Measurements from ENCODE around the gene HADHA. TPM values are rescaled to one million over a fixed set of nuclear protein-coding genes. Genes with fewer than 3 reads are reported as not detected.
A peak's percentile ranks its signal among the peaks of the same experiment; 100 is the strongest.
"Not testable (repeated sequence)": the region's sequence is repeated elsewhere in the genome, so short reads cannot be mapped to it uniquely, and the experiment has no call there.

HADHA gene
- total and polyA plus RNA-seq, 5 experiments from 2014 or later, result 98.9 to 147 (median 107) TPM

DNA sequence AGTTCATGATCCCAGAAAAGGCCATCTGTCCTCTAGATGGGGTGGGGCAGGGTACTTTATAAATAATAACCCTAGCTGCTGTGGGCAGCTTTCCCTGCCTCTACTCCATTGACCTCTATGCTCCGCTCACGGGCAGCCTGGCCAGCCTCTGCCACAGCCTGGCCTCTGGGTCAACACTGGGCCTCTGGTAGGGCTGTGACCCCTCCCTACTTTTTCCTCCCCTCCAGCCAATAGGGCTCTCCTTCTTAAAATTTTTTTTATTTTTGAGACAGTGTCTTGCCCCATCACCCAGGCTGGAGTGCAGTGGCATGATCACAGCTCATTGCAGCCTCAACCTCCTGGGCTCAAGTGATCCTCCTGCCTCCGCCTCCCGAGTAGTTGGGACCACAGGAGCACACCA, 75.6 kb downstream of the HADHA start:
- Mint-ChIP-seq H3K27ac (no peak overlapping the region), H3K4me1 (peaks cover 6 to 11% (median 9%) of the 10 kb centered on the region in 4 donors), H3K27me3 (peaks cover 9 to 26% (median 19%) of the 10 kb centered on the region in 5 donors), H3K9me3 (peaks cover 0 to 2% (median 0%) of the 10 kb centered on the region in 9 donors), H3K4me3 (no peak overlapping the region), H3K36me3 (peaks cover 0 to 6% (median 0%) of the 10 kb centered on the region in 3 donors)
- DNase-seq, result no peak
- POLR2A ChIA-PET, result no interaction called here
- no peak for ATAC-seq

DNA sequence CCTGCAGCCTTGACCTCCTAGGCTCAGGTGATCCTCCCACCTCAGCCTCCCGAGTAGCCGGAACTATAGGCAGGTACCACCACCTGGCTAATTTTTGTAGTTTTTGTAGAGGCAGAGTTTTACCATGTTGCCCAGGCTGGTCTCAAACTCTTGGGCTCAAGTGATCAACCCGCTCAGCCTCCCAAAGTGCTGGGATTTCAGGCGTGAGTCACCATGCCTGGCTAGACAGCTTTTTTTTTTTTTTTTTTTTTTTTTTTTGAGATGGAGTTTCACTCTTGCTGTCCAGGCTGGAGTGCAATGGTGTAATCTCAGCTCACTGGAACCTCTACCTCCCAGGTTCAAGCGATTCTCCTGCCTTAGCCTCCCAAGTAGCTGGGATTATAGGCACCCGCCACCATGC, 77.9 kb downstream of the HADHA start:
- peak overlapping the region in 1 of 10 donors; percentile 7 for H3K27ac Mint-ChIP-seq
- H3K4me3 Mint-ChIP-seq, H3K36me3 Mint-ChIP-seq, POLR2A ChIA-PET, H3K4me1 Mint-ChIP-seq, DNase-seq, ATAC-seq, H3K9me3 Mint-ChIP-seq: not testable (repeated sequence)
- peaks cover 1 to 12% (median 9%) of the 10 kb centered on the region in 5 donors for H3K27me3 Mint-ChIP-seq

DNA sequence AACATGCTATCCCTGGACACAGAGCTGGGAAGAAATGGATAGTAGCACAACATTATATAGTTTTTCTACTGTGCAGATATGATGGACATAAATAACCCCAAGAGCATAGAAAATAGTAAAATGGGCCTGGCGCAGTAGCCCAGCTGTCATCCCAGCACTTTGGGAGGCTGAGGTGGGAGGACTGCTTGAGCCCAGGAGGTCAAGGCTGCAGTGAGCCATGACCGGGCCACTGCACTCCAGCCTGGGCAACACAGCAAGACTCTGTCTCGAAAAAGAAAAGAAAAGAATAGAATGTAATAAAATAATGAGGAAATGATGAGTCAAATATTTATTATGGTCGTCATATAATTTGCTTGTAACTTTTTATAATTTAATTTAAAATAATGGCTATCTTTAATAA, 79.0 kb downstream of the HADHA start:
- Mint-ChIP-seq H3K9me3 (no peaks in the 10 kb centered on the region), H3K36me3 (no peaks in the 10 kb centered on the region), H3K4me3 (no peak overlapping the region), H3K4me1 (no peaks in the 10 kb centered on the region), H3K27ac (no peak overlapping the region), H3K27me3 (peaks cover 0 to 8% (median 4%) of the 10 kb centered on the region in 5 donors)
- POLR2A ChIA-PET, result no interaction called here
- DNase-seq (no peak), ATAC-seq (no peak)

DNA sequence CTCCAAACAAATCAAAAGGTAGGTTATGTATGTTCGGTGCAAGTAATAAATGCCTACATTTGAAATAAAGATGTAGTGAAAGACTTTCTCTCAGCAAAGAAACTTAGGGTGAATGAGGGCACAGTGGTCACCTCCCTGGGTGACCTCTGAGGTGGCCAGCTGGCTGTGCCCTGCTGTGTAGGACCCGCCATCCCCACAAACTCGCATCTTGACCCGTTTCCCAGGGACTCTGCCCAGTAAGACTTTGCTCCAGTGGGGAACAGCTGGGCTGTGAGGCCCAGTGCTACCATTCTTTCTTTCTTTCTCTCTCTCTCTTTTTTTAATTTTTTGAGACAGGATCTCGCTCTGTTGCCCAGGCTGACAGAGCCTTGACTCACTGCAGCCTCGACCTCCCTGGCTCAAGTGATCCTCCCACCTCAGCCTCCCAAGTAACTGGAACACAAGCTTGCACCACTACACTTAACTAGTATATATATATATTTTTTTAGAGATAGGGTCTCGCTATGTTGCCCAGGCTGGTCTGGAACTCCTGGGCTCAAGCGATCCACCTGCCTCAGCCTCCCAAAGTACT, 79.7 kb downstream of the HADHA start:
- Mint-ChIP-seq H3K4me3 (no peak overlapping the region), H3K9me3 (no peaks in the 10 kb centered on the region), H3K36me3 (no peaks in the 10 kb centered on the region), H3K4me1 (peaks cover 0 to 1% (median 0%) of the 10 kb centered on the region in 4 donors), H3K27ac (no peak overlapping the region), H3K27me3 (peaks cover 0 to 5% (median 4%) of the 10 kb centered on the region in 5 donors)
- ATAC-seq (no peak), DNase-seq (no peak)
- POLR2A ChIA-PET, result no interaction called here

DNA sequence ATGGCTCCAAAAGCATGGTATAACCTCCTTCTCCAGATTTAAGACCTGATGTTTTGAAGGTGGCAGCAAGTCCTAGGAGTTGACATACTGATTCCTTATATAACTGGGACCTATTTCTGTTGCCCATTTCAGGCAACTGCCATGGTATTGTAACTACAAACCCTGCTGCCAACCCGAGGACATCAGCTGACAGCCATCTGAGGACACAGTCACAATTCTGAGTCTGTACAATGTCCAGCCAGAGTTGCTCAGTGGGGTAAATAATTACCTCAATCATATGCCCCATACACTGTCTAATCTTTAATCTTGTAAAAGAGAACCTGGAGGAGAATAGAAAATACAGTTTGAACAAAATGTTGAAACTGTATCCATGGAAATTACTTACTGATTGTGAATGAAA, 80.2 kb downstream of the HADHA start:
- Mint-ChIP-seq H3K4me3 (no peak overlapping the region), H3K27me3 (peaks cover 0 to 4% (median under 1%) of the 10 kb centered on the region in 5 donors), H3K4me1 (peaks cover 0 to 1% (median 0%) of the 10 kb centered on the region in 4 donors), H3K9me3 (no peaks in the 10 kb centered on the region), H3K36me3 (no peaks in the 10 kb centered on the region), H3K27ac (no peak overlapping the region)
- POLR2A ChIA-PET, result no interaction called here
- ATAC-seq (no peak), DNase-seq (no peak)

DNA sequence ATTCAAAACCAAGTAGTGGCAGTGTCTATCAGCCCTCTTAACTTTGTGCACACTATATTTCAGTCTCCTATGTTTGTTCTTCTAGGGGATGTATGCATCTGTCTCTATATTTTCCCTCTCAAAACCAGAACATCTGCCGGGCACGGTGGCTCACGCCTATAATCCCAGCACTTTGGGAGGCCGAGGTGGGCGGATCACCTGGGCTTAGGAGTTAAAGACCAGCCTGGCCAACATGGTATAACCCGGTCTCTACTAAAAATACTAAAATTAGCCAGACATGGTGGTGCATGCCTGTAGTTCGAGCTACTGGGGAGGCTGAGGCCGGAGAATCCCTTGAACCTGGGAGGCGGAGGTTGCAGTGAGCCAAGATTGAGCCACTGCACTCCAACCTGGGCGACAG, 81.5 kb downstream of the HADHA start:
- Mint-ChIP-seq H3K9me3 (no peaks in the 10 kb centered on the region), H3K4me3 (no peak overlapping the region), H3K27ac (no peak overlapping the region), H3K4me1 (peaks cover 0 to 1% (median 0%) of the 10 kb centered on the region in 4 donors), H3K36me3 (no peaks in the 10 kb centered on the region), H3K27me3 (peaks cover 0 to 4% (median 0%) of the 10 kb centered on the region in 5 donors)
- DNase-seq, result no peak
- POLR2A ChIA-PET, result no interaction called here
- no peak for ATAC-seq

DNA sequence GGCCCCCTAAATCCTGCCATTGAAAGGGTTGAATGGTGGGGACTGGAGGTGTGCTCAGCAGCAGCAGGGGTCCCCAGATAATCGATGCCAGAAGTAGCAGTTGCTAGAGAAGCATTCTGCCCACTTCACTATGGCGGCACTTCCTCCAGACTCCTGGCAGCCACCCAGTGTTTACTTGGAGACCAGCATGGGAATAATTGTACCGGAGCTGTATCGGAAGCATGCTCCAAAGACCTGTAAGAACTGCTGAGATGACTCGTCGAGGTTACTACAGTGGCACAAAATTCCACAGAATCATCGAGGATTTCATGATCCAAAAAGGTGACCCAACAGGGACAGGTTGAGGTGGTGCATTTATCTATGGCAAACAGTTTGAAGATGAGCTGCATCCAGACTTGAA, 82.5 kb downstream of the HADHA start:
- peaks cover 0 to 1% (median 0%) of the 10 kb centered on the region in 4 donors for H3K4me1 Mint-ChIP-seq
- no peak for ATAC-seq
- no peak overlapping the region for H3K27ac Mint-ChIP-seq
- H3K27me3 Mint-ChIP-seq, result peaks cover 0 to 2% (median 0%) of the 10 kb centered on the region in 5 donors
- H3K9me3 Mint-ChIP-seq, result peaks cover 0 to under 1% (median 0%) of the 10 kb centered on the region in 9 donors
- no peak overlapping the region for H3K4me3 Mint-ChIP-seq
- POLR2A ChIA-PET, result no interaction called here
- H3K36me3 Mint-ChIP-seq, result peaks cover 0 to 3% (median 0%) of the 10 kb centered on the region in 3 donors
- DNase-seq, result no peak

DNA sequence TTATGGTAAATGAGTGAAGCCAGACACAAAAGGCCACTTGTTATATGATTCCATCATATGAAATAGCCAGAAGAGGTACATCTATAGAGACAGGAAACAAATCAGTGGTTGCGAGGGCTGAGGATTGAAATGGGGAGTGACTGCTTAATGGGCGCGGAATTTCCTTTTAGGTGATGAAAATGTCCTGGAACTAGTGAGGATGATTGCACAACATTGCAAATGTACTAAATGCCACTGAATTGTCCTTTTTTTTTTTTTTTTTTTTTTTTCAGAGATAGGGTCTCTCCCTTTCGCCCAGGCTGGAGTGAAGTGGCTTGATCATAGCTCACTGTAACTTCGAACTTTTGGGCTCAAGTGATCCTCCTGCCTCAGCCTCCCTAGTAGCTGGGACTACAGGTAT, 86.9 kb downstream of the HADHA start:
- peaks cover 0 to 8% (median 0%) of the 10 kb centered on the region in 9 donors for H3K9me3 Mint-ChIP-seq
- POLR2A ChIA-PET, result no interaction called here
- no peak overlapping the region for H3K27ac Mint-ChIP-seq
- peaks cover under 1 to 10% (median 6%) of the 10 kb centered on the region in 5 donors for H3K27me3 Mint-ChIP-seq
- H3K4me3 Mint-ChIP-seq, result no peak overlapping the region
- ATAC-seq, result no peak
- DNase-seq, result no peak
- H3K36me3 Mint-ChIP-seq, result peaks cover 0 to 3% (median 0%) of the 10 kb centered on the region in 3 donors
- H3K4me1 Mint-ChIP-seq, result peaks cover 0 to 1% (median 0%) of the 10 kb centered on the region in 4 donors

DNA sequence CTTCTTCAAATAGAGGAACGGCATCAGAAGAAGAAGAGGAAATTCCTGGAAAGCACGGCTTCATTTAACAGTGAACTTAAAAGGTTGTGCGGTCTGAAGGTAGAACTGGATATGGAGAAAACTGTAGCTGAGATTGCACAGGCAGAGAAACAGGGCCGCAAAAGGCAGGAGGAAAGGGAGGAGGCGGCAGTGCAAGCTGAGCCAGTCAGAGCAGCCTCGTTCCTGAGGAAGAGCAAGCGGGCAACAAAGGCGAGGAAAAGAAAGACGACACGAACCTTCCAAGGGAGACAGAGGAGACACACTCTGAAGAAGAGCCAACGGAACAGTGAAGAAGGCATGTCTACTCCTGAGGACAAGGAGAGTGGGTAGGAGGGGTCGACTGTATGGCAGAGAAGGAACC, 94.2 kb downstream of the HADHA start:
- Mint-ChIP-seq H3K4me3 (no peak overlapping the region), H3K27ac (peak overlapping the region in 2 of 10 donors; percentile 25 to 52), H3K9me3 (peaks cover 0 to 8% (median 0%) of the 10 kb centered on the region in 9 donors), H3K4me1 (peaks cover 0 to 3% (median 1%) of the 10 kb centered on the region in 4 donors), H3K27me3 (peaks cover 8 to 26% (median 21%) of the 10 kb centered on the region in 5 donors), H3K36me3 (peaks cover 0 to 2% (median 0%) of the 10 kb centered on the region in 3 donors)
- DNase-seq (no peak), ATAC-seq (no peak)
- POLR2A ChIA-PET, result no interaction called here

DNA sequence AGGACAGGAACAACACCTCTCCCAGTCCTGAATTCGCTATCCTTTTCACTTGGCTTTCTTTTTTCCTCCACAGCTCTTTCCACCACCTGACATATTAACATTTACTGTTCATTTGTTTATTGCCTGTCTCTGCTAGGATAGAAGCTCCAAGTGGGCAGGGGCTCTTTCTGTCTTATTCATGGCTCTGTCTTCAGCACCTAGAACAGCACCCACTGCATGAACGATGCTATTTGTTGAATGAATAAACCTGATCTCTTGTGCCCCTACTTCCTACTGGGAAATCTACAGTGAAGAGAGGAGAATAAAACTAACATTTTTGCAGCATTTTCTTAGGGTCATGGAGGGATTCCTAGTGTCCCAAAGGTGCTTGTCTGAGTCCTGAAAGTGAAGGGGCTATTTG, 95.9 kb downstream of the HADHA start:
- Mint-ChIP-seq H3K27me3 (peaks cover 8 to 23% (median 21%) of the 10 kb centered on the region in 5 donors), H3K36me3 (peaks cover 0 to 2% (median 0%) of the 10 kb centered on the region in 3 donors), H3K9me3 (peaks cover 0 to 2% (median 0%) of the 10 kb centered on the region in 9 donors), H3K4me3 (no peak overlapping the region), H3K27ac (no peak overlapping the region), H3K4me1 (peaks cover 2 to 6% (median 3%) of the 10 kb centered on the region in 4 donors)
- no peak for DNase-seq
- POLR2A ChIA-PET, result no interaction called here
- no peak for ATAC-seq

DNA sequence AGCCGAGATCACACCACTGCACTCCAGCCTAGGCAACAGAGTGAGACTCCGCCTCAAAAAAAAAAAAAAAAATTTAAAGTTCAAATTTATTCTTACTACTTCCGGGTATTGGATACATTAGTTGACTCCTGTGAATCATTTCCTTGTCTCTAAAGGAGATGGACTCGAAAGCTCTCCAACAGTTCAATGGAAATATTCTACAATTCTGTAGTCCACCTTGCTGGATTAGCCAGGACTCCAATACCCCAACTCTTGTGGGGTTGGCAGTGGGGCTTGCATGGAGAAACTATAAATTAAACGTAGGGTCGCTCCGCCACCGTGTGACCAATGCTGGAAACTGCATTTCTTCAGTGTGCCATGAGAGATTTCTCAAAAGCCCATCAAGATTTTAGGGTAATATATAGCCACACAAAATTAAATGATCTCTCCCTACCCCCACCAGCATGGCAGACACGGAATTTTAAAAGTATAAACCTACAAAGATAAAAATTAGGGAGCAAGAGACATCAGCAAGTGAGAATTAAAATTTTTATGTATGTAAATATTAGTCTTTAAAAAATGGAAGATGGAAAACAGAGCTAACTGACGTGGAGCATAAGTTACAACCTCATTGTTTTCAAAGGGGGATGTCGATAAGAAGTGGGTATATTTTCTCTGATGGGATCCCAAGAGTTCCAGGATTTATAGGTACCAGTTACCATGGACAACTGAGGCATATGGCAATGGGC, 99.3 kb downstream of the HADHA start:
- Mint-ChIP-seq H3K9me3 (no peaks in the 10 kb centered on the region), H3K4me3 (no peak overlapping the region), H3K36me3 (peaks cover 0 to under 1% (median 0%) of the 10 kb centered on the region in 3 donors), H3K4me1 (peaks cover under 1 to 6% (median 3%) of the 10 kb centered on the region in 4 donors), H3K27ac (peak overlapping the region in 2 of 10 donors; percentile 51 to 71), H3K27me3 (peaks cover 2 to 6% (median 5%) of the 10 kb centered on the region in 5 donors)
- ATAC-seq, result peak; percentile 52 to 64
- peak; percentile 25 to 71 (median 48) for DNase-seq
- POLR2A ChIA-PET, result interaction anchor here (1.2 kb wide), 1 partner anchor 154 kb away, joined by 5 read pairs; no protein-coding TSS in a partner anchor

DNA sequence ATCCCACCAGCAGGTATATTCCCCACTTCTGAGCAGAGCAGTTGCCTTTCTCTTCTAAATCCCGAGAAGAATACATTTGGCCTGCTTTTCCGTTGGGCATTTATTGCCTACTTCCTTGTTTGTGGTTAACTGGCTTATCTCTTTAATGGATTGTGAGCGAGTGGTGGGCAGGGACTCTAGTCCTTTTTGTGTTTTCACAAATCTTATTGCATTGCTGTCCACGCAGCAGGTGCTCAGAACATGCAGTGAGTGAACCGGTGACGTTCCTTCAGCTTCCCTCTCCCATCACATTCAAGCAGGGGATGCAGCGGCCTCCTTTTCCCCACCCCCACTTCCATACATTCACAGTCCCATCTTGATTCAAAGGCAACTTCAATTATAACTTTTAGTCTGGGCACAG, 100.4 kb downstream of the HADHA start:
- no peak for DNase-seq

DNA sequence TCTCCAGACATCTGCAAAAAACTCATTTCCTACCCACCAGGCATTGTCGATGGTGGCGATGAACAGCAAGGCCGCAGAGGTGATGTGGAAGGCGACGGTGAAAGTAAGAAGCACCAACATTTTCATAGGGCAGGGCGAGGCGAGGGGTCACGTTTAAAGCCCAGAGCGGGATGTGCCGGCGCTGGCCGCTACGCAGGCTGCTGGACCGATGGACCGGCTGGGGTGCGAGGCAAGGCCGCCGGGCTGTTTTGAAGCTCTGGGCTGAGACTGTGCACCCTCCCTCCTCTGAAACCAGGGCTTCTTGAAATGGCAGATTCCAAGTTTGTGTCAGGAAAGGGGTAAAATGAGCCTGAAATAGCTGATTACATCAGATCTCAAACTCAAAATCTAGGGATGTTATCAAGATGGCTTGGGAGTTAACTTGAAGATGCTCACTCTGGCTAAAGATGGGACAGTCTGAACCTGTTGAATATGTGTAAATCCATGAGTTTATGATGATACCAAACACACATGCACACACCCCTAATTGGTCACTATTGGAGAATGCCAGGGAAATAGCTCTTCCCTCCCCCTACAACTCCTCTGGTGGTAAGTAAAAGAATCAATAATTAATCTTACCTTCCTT, 103.2 kb downstream of the HADHA start:
- DNase-seq (no peak), ATAC-seq (no peak)
- peak overlapping the region in 2 of 10 donors; percentile 2 to 62 for H3K27ac Mint-ChIP-seq
- POLR2A ChIA-PET, result no interaction called here
- H3K9me3 Mint-ChIP-seq, result no peaks in the 10 kb centered on the region
- no peak overlapping the region for H3K4me3 Mint-ChIP-seq
- H3K36me3 Mint-ChIP-seq, result peaks cover 0 to 10% (median 3%) of the 10 kb centered on the region in 3 donors
- H3K27me3 Mint-ChIP-seq, result no peaks in the 10 kb centered on the region
- peaks cover 2 to 6% (median 3%) of the 10 kb centered on the region in 4 donors for H3K4me1 Mint-ChIP-seq

More for the DNA sequence above, 100.4 kb downstream of the HADHA start:
- ATAC-seq, result no peak
- H3K9me3 Mint-ChIP-seq, result no peaks in the 10 kb centered on the region
- peaks cover 2 to 6% (median 3%) of the 10 kb centered on the region in 4 donors for H3K4me1 Mint-ChIP-seq
- no peaks in the 10 kb centered on the region for H3K36me3 Mint-ChIP-seq
- H3K27ac Mint-ChIP-seq, result no peak overlapping the region
- no peak overlapping the region for H3K4me3 Mint-ChIP-seq
- POLR2A ChIA-PET, result interaction anchor here (0.6 to 1.2 kb wide), 2 partner anchors 152 to 473 kb away, joined by 3 to 5 read pairs; no protein-coding TSS in a partner anchor
- H3K27me3 Mint-ChIP-seq, result peaks cover 0 to 3% (median 0%) of the 10 kb centered on the region in 5 donors

All from naive thymus-derived CD8-positive, alpha-beta T cell (primary cell).